NB4 (cell line): ENCODE data around the gene PPFIBP2.

Source experiments
- CTCF ChIP-seq: IDR thresholded peaks from one replicate; pipeline ENCODE4 v1.5.1; 2012; ENCODE audit warnings: low read depth, low read length
- MAX ChIP-seq: IDR thresholded peaks from 2 replicates; pipeline ENCODE4 v1.6.1; 2011; ENCODE audit warnings: low read depth, low read length
- POLR2A ChIP-seq: IDR thresholded peaks from 2 replicates; pipeline ENCODE4 v1.6.1; 2011; ENCODE audit warnings: mild to moderate bottlenecking; ENCODE audit not compliant: insufficient read length; ENCODE audit errors: extremely low read depth

GRCh38 chr11:7522546-7522945, 8.7 kb downstream of the PPFIBP2 start:
- TF ChIP-seq CTCF (no peak), POLR2A (no peak), MAX (no peak)
